Immature natural killer cell (primary cell): ENCODE results near the gene WBP2. TPM values are rescaled to one million over a fixed set of nuclear protein-coding genes. Genes with fewer than 3 reads are reported as not detected.
"Not testable (repeated sequence)": the region's sequence is repeated elsewhere in the genome, so short reads cannot be mapped to it uniquely, and the experiment has no call there.

Experiments used
- DNase-seq, 3 donors: peaks; one replicate each; pipeline ENCODE4 v3.0.0; 2022; ENCODE audit warnings: mixed read lengths in 1 of 3
- H3K27ac Mint-ChIP-seq, 6 donors: one replicate each; pipeline ENCODE4 v1.8.0; 2020; ENCODE audit warnings: mixed read lengths in 6 of 6, mild to moderate bottlenecking in 5 of 6, inconsistent platforms in 4 of 6, moderate library complexity in 3 of 6
- H3K27me3 Mint-ChIP-seq, 3 donors: one replicate each; pipeline ENCODE4 v1.8.0; 2020 to 2021; ENCODE audit warnings: low read depth in 3 of 3, mild to moderate bottlenecking in 3 of 3, mixed read lengths in 3 of 3, moderate library complexity in 3 of 3, inconsistent platforms in 1 of 3
- H3K36me3 Mint-ChIP-seq, 3 donors: one replicate each; pipeline ENCODE4 v1.8.0; 2020; ENCODE audit warnings: mixed read lengths in 3 of 3, inconsistent platforms in 2 of 3, mild to moderate bottlenecking in 2 of 3
- H3K4me1 Mint-ChIP-seq, 2 donors: one replicate each; pipeline ENCODE4 v1.8.0; 2020; ENCODE audit warnings: inconsistent platforms in 2 of 2, mild to moderate bottlenecking in 2 of 2, mixed read lengths in 2 of 2, moderate library complexity in 1 of 2
- H3K4me3 Mint-ChIP-seq, 5 donors: one replicate each; pipeline ENCODE4 v1.8.0; 2020; ENCODE audit warnings: mild to moderate bottlenecking in 5 of 5, mixed read lengths in 5 of 5, inconsistent platforms in 3 of 5, moderate library complexity in 3 of 5
- H3K9me3 Mint-ChIP-seq, 6 donors: one replicate each; pipeline ENCODE4 v1.8.0; 2020; ENCODE audit warnings: mild to moderate bottlenecking in 6 of 6, mixed read lengths in 6 of 6, inconsistent platforms in 4 of 6, moderate library complexity in 3 of 6
- polyA plus RNA-seq, 3 donors: library from polyadenylated mRNA; unstranded; fragments of 300-500 nt; fragmentation: Illumina TruSeq; gene quantifications; one replicate each; pipeline ENCODE4 v1.2.3, GENCODE V29; 2021

WBP2 gene
- polyA plus RNA-seq, 3 donors from 2014 or later: 51.2 to 85.8 (median 69.1) TPM

DNA sequence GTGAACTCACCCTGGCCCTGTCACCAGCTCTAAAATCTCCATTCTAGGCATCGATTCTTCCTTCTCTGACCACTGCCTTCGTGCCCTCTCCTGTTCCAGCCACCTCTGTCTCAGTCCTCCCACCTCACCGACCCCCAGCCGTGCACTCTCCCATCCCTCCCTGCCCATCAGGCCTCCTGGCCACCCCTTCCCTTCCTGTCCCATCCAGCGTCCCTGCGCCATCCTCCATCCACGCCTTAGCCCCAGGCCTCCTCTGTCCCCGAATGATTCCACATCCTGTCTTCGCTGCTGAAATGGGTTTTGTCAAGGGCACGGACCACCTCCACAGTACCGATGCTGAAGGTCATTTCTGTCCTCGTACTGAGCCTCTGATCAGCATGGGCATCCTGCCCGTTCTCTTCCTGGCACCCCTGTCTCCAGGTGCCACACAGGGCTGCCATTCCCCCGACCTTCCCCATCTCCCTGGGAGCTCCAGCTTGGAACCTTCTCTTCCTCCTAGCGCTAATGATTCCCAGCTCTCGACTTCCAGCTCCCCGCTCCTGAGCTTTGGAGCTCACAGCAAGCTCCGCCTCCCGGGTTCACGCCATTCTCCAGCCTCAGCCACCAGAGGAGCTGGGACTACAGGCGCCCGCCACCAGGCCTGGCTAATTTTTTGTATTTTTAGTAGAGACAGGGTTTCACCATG is 39.1 kb upstream of the WBP2 start:
- no peak for DNase-seq
- H3K36me3 Mint-ChIP-seq: peaks cover 0 to 10% (median 0%) of the 10 kb centered on the region in 3 donors
- peak overlapping the region in 4 of 5 donors; percentile 10 to 58 (median 48) for H3K4me3 Mint-ChIP-seq
- peaks cover 0 to 4% (median 4%) of the 10 kb centered on the region in 3 donors for H3K27me3 Mint-ChIP-seq
- H3K4me1 Mint-ChIP-seq: peaks cover 23 to 26% of the 10 kb centered on the region in 2 donors
- no peaks in the 10 kb centered on the region for H3K9me3 Mint-ChIP-seq
- H3K27ac Mint-ChIP-seq: peak overlapping the region in 5 of 6 donors; percentile 40 to 84 (median 78)

DNA sequence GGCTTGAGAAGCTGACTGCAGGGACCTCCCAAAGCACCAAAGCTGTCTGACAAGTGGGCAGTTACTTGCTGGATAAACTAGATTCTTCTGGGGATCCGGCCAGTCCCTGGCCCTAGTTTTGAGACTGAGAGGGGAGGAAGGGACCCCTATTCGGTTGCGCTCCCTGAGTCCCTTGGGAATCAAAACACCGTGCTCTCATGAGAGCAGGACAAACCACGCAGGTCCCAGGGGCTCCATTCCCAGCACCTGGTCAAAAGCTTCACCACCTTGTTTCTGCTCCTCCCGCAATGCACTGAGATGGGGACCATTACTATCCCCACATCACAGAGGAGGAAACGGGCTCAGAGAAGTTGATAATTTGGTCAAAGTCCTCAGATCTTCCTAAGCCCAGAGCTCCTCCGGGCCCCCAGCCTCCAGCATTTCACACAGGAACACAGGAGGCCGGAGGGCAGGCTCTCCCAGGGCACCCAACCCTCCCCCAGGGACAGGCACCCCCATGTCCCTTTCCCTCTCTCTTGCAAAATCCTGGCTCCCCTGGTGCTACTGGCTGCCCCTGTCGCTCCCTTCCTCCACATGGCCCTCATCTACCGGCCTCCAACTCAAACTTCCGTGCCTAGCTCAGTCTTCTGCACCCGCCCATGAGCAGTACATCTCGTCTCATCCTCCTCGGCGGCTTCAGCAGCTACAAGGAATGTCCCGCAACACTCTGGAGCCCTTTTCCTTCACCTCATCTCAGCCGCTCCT is 38.3 kb upstream of the WBP2 start:
- Mint-ChIP-seq H3K9me3 (no peaks in the 10 kb centered on the region), H3K4me3 (peak overlapping the region in 2 of 5 donors; percentile 42 to 58), H3K36me3 (peaks cover 0 to 7% (median 0%) of the 10 kb centered on the region in 3 donors), H3K27ac (peak overlapping the region in 5 of 6 donors; percentile 40 to 84 (median 78)), H3K4me1 (peaks cover 23 to 26% of the 10 kb centered on the region in 2 donors), H3K27me3 (peaks cover 0 to 4% (median 4%) of the 10 kb centered on the region in 3 donors)
- no peak for DNase-seq

DNA sequence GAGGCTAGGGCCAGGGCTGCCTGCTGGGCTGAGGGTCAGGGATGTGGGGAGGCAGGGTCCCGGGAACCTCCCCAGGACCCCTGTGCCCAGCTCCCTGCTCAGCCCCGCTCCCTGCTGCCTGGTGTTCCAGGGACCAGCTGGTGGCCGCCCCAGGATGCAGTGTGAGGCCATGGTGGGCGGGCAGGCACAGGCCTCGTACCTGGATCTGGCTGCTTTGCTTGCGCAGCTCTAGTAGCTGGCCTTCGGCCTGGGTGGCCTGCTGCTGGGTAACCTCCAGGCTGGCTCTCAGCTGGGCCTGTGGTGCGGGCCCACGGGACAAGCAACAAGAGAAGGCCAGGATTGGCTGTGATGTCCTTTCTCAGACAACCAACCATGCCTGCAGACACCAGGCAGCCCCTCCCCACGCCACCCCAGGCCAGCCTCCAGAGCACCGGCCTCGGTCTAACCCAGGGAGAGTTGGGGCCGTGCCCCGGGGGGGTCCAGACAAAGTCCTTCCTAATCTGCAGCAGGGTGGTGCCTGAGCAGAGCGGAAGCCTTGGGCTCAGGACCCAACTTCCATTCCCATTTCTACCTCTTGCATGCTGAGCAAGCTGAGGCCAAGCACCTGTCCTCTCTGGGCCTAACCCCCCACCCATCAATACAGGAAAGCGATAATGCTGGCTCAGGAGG is 37.6 kb upstream of the WBP2 start:
- Mint-ChIP-seq H3K4me3 (no peak overlapping the region), H3K27ac (no peak overlapping the region), H3K27me3 (peaks cover 0 to 4% (median 3%) of the 10 kb centered on the region in 3 donors), H3K9me3 (no peaks in the 10 kb centered on the region), H3K36me3 (peaks cover 0 to 7% (median 0%) of the 10 kb centered on the region in 3 donors), H3K4me1 (peaks cover 21 to 25% of the 10 kb centered on the region in 2 donors)
- no peak for DNase-seq

DNA sequence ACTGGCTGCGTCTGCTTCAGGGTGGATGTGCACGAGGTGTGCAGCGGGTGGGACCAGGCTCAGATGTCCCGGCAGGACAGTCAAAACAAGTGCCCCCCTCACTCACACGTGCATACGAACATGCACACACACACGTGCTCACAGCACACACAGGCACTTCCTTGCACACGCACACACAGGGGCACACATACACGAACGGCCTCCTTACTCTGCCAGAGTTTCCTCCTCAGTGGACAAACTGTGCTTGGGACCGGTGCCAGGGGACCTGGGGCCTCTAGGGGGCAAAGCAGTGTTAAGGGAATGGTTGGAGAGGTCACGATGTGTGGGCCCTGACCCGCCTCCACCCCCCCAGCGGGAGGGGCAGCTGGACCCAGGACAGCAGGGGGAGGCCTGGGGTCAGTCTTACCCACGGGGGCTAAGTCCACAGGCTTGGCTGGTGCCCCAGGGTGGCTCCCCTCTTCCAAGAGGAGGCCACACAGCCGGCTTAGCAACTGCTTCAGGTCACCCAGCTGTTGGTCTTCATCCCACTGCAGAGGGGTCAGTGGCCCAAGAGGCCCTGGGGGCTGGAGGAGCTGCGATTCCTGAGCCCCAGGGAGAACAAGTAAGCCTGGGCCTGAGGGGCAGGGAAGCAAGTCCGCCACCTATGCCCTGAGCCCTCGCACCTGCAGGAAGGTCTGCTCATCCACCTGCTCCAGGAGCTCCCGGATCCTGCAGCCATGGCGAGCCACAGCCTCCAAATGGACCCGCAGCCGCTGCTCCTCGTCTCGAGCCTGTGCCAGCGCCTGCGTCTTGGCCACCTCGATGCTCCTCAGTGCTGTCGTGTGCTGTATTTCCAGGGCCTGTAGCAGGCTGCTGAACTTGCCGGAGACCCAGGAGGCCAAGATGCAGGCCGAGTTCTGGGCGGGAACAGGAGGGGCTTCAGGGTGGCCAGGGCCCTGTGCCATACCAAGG is 36.7 kb upstream of the WBP2 start:
- H3K36me3 Mint-ChIP-seq: peaks cover 0 to 7% (median 0%) of the 10 kb centered on the region in 3 donors
- no peak overlapping the region for H3K27ac Mint-ChIP-seq

DNA sequence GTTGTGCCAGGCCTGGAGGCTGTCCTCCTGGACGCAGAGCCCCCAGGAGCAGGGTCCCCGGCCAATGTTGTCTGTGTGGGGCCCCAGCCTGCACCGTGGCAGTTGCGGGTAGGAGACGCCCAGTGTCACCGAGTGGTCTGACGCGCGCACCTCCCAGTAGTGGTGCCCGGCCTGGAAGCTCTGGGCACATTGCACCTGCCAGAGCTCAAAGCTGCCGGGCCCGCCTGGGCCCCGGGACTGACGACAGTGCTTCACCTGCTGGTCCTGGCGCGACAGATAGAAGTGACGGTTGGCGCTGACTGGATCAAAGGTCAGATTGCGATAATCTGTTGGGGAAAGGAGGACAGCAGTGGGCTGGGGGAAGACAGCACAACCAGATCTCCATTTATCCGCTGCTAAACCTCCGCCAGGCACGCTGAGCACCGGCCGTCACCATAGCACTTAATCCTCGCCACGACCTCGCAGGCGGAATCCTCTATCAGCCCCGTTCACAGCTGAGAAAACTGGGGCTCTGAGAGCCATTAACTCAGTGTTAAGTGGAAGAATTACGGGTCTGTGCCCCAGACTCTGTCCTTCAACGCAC is 36.0 kb upstream of the WBP2 start:
- Mint-ChIP-seq H3K4me1 (peaks cover 16 to 20% of the 10 kb centered on the region in 2 donors), H3K36me3 (peaks cover 0 to 7% (median 0%) of the 10 kb centered on the region in 3 donors), H3K4me3 (no peak overlapping the region), H3K27me3 (peaks cover 0 to 4% (median 2%) of the 10 kb centered on the region in 3 donors), H3K27ac (no peak overlapping the region), H3K9me3 (no peaks in the 10 kb centered on the region)
- DNase-seq: no peak

More for the DNA sequence above, 36.7 kb upstream of the WBP2 start:
- no peak overlapping the region for H3K4me3 Mint-ChIP-seq
- peaks cover 16 to 20% of the 10 kb centered on the region in 2 donors for H3K4me1 Mint-ChIP-seq
- peaks cover 0 to 4% (median 2%) of the 10 kb centered on the region in 3 donors for H3K27me3 Mint-ChIP-seq
- no peak for DNase-seq
- no peaks in the 10 kb centered on the region for H3K9me3 Mint-ChIP-seq

DNA sequence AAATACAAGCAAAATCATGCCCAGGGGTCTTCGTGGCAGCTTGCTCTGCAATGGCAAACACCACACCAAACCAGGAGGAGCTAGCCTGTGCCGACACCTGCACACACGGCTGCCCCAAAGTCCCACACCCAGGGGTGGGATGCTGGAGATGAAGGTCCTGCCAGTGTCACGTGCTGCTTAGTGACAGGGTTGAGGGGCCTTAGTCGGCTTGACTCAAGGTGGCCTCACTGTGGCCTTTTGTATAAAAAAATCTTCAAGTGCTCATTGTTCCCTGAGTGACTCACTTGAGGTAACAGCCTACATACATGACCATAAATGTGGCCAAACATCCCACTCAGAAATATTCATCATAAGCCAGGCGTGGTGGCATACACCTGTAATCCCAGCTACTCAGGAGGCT is 34.3 kb upstream of the WBP2 start:
- no peak for DNase-seq
- Mint-ChIP-seq H3K36me3 (peaks cover 0 to 7% (median 0%) of the 10 kb centered on the region in 3 donors), H3K9me3 (no peaks in the 10 kb centered on the region), H3K4me3 (no peak overlapping the region), H3K27ac (peak overlapping the region in 2 of 6 donors; percentile 3 to 23), H3K27me3 (peaks cover 0 to 4% (median 2%) of the 10 kb centered on the region in 3 donors), H3K4me1 (peaks cover 4 to 8% of the 10 kb centered on the region in 2 donors)

DNA sequence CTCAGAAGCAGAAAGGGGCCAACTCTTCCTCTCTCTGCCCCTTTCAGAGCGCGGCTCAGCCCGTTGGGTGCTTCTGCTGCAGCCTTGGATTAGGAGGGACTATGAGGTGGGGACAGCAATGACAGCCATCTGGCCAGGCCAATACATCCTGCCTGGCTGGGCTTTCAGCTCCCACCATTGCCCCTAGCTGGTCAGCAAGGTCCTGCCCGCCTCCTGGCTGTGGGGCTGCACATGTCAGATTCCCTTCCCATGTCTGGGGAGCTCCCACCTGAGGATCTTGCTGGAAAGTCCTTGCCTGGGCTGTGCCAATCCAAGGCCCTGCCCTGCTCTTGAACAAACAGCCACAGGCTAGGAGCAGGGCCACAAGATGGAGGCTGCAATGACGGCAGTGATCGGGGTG is 33.3 kb upstream of the WBP2 start:
- Mint-ChIP-seq H3K4me3 (no peak overlapping the region), H3K27ac (no peak overlapping the region), H3K36me3 (peaks cover 0 to 7% (median 0%) of the 10 kb centered on the region in 3 donors), H3K9me3 (no peaks in the 10 kb centered on the region), H3K4me1 (no peaks in the 10 kb centered on the region), H3K27me3 (peaks cover 0 to 2% (median 0%) of the 10 kb centered on the region in 3 donors)
- no peak for DNase-seq

DNA sequence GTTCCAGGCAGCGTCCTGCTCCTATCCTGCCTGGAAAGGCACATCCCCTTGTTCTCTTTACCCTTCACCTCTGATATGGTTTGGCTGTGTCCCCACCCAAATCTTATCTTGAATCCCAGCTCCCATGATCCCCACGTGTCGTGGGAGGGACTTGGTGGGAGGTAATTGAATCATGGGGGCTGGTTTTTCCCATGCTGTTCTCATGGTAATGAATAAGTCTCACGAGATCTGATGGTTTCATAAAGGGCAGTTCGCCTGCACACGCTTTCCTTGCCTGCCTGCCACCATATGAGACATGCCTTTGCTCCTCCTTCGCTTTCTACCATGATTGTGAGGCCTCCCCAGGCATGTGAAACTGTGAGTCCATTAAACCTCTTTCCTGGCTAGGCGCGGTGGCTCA is 30.7 kb upstream of the WBP2 start:
- H3K27me3 Mint-ChIP-seq, DNase-seq, H3K4me3 Mint-ChIP-seq, H3K36me3 Mint-ChIP-seq, H3K9me3 Mint-ChIP-seq, H3K4me1 Mint-ChIP-seq, H3K27ac Mint-ChIP-seq: not testable (repeated sequence)

DNA sequence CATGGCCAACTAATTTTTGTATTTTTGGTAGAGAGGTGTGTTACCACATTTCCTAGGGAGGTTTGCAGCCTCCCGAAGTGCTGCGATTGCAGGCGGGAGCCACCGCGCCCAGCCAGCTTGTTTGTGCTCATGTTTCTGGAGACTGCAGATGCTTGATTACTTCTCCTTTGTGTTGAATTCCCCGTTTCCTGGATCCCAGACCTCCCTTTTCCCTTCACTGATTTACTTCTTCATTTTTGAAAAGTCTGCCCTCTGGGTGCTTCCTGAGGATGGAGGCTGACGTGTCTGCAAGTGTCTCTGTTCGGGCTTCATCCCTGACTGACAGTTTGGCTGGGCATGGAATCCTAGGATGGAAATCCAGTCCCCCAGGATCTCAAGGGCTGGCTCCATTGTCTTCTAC is 30.3 kb upstream of the WBP2 start:
- Mint-ChIP-seq H3K27me3 (peaks cover 0 to 5% (median 0%) of the 10 kb centered on the region in 3 donors), H3K4me1 (peaks cover 0 to 4% of the 10 kb centered on the region in 2 donors), H3K27ac (no peak overlapping the region), H3K9me3 (no peaks in the 10 kb centered on the region), H3K4me3 (no peak overlapping the region), H3K36me3 (peaks cover 0 to 5% (median 0%) of the 10 kb centered on the region in 3 donors)
- no peak for DNase-seq

DNA sequence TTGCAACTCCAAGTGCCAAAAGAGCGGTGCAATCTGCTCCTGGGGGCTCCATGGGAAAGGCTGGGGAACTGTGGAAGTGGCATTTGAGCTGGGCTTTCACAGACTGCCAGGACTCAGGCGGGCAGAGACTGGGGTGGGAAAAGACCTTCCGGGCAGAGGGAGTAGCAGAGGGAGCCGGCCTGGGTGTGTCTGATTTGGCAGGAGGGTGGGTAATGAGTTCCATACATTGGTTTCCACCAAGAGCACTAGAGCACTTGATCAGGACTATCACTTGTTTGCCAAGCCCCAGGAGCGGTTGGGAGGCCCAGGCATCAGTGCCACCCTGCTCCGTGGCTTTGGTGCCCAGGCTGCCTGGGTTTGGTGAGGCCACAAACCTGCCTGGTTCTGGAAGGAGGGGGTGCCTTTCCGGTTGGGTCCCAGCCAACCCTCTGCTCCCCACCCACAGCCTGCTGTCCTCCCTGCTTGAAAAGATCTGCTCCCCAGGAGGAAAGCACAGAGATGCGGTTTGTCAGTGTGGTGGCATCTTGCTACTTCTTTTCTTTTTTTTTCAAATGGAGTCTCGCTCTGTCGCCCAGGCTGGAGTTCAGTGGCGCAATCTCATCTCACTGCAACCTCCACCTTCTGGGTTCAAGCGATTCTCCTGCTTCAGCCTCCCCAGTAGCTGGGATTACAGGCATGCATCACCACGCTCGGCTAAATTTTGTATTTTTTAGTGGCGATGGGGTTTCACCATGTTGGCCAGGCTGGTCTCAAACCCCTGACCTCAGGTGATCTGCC is 26.7 kb upstream of the WBP2 start:
- Mint-ChIP-seq H3K9me3 (no peaks in the 10 kb centered on the region), H3K4me3 (peak overlapping the region in 1 of 5 donors; percentile 36), H3K27me3 (peaks cover 8 to 10% (median 9%) of the 10 kb centered on the region in 3 donors), H3K27ac (no peak overlapping the region), H3K4me1 (peaks cover 13 to 16% of the 10 kb centered on the region in 2 donors), H3K36me3 (no peaks in the 10 kb centered on the region)
- no peak for DNase-seq

DNA sequence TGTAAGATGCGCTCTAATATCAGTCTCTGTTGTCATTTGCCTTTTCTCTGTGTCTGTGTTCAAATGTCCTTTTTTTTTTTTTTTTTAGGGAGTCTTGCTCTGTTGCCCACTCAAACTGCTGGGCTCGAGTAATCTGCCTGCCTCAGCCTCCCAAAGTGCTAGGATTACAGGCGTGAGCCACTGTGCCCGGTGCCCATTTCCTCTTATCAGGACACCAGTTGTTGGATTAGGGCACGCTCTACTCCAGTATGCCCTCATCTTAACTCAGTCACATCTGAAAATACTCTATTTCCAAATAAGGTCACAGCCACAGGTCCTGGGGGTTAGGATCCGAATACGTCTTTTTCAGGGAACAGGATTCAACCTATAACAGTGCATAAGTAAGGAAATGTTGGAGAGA is 25.1 kb upstream of the WBP2 start:
- DNase-seq: no peak
- Mint-ChIP-seq H3K27ac (no peak overlapping the region), H3K36me3 (no peaks in the 10 kb centered on the region), H3K4me3 (peak overlapping the region in 3 of 5 donors; percentile 15 to 41 (median 33)), H3K27me3 (peaks cover 9 to 13% (median 10%) of the 10 kb centered on the region in 3 donors), H3K9me3 (no peaks in the 10 kb centered on the region), H3K4me1 (peaks cover 24 to 27% of the 10 kb centered on the region in 2 donors)
